ENCODE measurements around the gene BRPF1. TPM values are rescaled to one million over a fixed set of nuclear protein-coding genes. Genes with fewer than 3 reads are reported as not detected.
A peak's percentile ranks its signal among the peaks of the same experiment; 100 is the strongest.

BRPF1 gene, protein sequence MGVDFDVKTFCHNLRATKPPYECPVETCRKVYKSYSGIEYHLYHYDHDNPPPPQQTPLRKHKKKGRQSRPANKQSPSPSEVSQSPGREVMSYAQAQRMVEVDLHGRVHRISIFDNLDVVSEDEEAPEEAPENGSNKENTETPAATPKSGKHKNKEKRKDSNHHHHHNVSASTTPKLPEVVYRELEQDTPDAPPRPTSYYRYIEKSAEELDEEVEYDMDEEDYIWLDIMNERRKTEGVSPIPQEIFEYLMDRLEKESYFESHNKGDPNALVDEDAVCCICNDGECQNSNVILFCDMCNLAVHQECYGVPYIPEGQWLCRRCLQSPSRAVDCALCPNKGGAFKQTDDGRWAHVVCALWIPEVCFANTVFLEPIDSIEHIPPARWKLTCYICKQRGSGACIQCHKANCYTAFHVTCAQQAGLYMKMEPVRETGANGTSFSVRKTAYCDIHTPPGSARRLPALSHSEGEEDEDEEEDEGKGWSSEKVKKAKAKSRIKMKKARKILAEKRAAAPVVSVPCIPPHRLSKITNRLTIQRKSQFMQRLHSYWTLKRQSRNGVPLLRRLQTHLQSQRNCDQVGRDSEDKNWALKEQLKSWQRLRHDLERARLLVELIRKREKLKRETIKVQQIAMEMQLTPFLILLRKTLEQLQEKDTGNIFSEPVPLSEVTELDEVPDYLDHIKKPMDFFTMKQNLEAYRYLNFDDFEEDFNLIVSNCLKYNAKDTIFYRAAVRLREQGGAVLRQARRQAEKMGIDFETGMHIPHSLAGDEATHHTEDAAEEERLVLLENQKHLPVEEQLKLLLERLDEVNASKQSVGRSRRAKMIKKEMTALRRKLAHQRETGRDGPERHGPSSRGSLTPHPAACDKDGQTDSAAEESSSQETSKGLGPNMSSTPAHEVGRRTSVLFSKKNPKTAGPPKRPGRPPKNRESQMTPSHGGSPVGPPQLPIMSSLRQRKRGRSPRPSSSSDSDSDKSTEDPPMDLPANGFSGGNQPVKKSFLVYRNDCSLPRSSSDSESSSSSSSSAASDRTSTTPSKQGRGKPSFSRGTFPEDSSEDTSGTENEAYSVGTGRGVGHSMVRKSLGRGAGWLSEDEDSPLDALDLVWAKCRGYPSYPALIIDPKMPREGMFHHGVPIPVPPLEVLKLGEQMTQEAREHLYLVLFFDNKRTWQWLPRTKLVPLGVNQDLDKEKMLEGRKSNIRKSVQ (N-terminal part only)
- total RNA-seq, result 34.2 and 35.8 TPM in 2 replicates

DNA sequence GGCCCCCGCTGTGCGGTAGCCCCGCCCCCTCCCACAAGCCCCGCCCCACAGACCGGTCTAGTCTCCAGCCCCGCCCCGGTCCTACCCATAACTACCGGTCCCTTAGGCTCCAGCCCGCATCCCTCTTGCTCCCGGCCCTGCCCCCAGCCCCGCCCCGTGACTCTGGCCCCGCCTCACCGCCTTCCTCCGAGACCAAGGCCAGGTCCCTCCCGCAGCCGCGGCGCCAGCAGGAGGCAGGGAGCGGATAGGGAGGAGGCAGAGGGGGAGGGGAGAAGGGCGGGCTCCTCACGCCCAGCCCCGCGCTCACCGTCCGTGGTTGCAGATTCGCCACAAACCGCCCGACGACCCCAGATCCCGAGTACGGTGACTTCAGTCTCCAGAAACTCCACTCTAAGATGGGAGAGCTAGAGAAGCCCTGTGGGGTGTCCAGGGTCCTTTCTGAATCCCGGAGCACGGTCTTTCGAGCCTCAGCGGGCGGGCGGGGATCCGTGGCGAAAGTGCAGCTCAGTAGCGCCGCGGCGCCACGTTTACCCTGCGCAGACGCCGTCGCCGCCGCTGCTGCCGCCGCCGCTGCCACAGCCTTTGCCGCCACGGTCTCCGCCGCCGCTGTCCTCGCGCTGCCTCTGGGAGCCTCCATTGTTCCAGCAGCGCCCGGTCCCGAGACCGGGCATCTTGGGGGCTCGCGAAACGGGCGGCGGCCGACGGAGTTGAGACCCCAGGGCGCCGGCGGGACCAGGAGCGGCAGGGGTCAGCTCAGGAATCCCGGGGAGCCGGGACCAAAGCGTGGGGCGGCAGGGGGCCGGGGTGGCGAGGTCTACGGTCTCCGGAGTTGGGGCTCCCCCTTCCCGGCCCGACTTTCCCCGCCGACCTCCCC, at the start of gene BRPF1:
BRPF1 (plus strand) TSS at position 530 of the 874 bp plus-strand sequence. CDS start 2,406 bp downstream, outside the sequence.
- Mint-ChIP-seq H3K4me3 (ENCODE audit: low read depth) (peak within 1 kb of the TSS; percentile 96), H3K27me3 (ENCODE audit: low read depth) (no peaks in the 10 kb centered on the region), H3K36me3 (ENCODE audit: low read depth) (peaks cover 35% of the 10 kb centered on the region), H3K27ac (peak within 1 kb of the TSS; percentile 90), H3K4me1 (ENCODE audit: low read depth) (peaks cover 57% of the 10 kb centered on the region), H3K9me3 (no peaks in the 10 kb centered on the region)
- intact Hi-C loops (cut with micrococcal nuclease), result loop anchor here (1.0 to 5.0 kb wide), 8 partner anchors 18 to 591 kb away; partner anchors contain the start of genes CRELD1, JAGN1, MTMR14 and OGG1
- DNase-seq (ENCODE audit: low spot score), result peak; percentile 96

DNA sequence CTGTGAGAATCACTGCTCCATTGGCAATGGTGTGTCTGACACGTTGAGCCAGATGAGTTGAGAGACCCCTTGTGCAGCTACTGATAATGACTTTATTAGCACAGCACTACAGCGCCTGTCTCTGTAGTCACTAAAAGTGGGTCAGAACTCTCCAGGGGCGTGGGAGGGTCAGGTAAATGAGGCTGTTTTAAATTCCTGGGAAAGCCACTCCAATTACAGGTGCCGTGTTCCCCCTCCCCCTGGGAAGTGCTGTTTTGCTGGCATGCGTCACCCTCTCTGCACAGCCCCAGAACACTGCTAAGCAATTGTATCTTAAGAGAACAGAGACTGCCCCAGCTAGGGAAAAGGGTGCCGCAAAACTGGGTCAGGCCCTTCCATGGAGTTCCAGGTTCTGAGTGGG, 49.4 kb upstream of the BRPF1 start:
- Mint-ChIP-seq H3K27ac (no peak overlapping the region), H3K27me3 (ENCODE audit: low read depth) (no peaks in the 10 kb centered on the region), H3K4me3 (ENCODE audit: low read depth) (no peak overlapping the region), H3K4me1 (ENCODE audit: low read depth) (no peaks in the 10 kb centered on the region), H3K9me3 (no peaks in the 10 kb centered on the region), H3K36me3 (ENCODE audit: low read depth) (peaks cover 81% of the 10 kb centered on the region)
- intact Hi-C loops (cut with micrococcal nuclease), result no loop called here
- no peak for DNase-seq (ENCODE audit: low spot score)

DNA sequence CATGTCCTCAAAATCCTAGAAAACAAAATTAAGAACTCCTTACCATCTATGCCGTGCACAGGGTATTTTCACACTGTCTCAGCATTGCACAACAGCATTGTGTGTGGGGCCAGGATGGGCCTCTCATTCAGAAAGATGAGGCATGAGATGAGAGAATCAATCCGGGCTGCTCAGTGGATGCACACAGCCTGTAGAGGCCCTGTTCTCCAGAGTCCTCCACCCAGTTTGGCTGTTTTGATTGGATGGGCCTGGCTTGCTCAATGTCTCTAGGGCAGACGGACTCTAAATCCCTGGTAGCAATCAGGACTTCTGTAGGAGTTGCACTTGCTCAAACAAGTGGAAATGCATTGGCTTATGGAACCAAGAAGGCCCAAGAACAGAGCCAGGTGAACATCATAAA, 48.1 kb upstream of the BRPF1 start:
- H3K36me3 Mint-ChIP-seq (ENCODE audit: low read depth), result peaks cover 71% of the 10 kb centered on the region
- H3K27ac Mint-ChIP-seq, result no peak overlapping the region
- no peak for DNase-seq (ENCODE audit: low spot score)
- no peaks in the 10 kb centered on the region for H3K4me1 Mint-ChIP-seq (ENCODE audit: low read depth)
- no peaks in the 10 kb centered on the region for H3K27me3 Mint-ChIP-seq (ENCODE audit: low read depth)
- no peaks in the 10 kb centered on the region for H3K9me3 Mint-ChIP-seq
- no peak overlapping the region for H3K4me3 Mint-ChIP-seq (ENCODE audit: low read depth)
- intact Hi-C loops (cut with micrococcal nuclease), result no loop called here

DNA sequence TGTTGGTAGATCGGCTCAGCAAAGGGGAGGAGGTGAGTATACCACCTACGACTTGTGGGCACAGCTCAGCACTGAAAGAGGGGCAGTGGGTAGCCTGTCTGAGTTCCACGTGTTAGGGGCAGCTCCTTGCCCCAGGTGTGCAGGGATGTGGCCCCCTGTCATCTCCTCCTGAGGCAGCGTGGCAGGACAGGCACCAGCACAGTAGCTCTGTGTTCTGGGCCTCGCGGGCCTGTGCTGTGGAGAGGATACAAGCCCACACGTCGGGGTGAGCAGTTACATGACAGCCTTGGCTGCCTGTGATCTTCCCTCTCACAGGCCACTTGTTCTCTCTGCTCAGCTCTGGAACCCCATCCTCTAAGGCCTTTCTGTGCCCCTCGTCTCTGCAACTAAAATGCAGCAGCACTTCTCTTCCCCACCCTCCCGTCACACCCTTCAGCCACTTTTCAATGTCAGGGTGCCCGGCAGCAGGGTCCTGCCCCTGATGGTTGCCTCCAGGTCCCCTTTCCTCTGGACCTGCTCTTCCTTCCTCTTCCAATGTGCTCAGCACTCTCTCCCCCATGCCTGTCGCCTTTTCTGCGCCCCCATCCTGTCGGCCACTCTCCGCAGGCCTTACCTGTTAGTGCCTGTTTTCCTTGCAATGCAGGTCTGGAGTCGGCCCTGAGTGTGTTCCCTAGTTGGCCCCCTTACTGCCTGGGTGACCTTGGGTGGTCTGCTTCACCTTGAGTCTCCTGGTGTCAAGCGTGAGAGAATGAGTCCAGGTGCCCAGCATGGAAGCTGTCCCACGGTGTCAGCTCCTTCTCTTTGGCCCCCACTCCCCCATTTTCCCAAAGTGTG, 46.1 kb upstream of the BRPF1 start:
- Mint-ChIP-seq H3K4me3 (ENCODE audit: low read depth) (no peak overlapping the region), H3K27me3 (ENCODE audit: low read depth) (no peaks in the 10 kb centered on the region), H3K4me1 (ENCODE audit: low read depth) (no peaks in the 10 kb centered on the region), H3K9me3 (no peaks in the 10 kb centered on the region), H3K36me3 (ENCODE audit: low read depth) (peaks cover 72% of the 10 kb centered on the region), H3K27ac (no peak overlapping the region)
- DNase-seq (ENCODE audit: low spot score), result no peak
- intact Hi-C loops (cut with micrococcal nuclease), result no loop called here

DNA sequence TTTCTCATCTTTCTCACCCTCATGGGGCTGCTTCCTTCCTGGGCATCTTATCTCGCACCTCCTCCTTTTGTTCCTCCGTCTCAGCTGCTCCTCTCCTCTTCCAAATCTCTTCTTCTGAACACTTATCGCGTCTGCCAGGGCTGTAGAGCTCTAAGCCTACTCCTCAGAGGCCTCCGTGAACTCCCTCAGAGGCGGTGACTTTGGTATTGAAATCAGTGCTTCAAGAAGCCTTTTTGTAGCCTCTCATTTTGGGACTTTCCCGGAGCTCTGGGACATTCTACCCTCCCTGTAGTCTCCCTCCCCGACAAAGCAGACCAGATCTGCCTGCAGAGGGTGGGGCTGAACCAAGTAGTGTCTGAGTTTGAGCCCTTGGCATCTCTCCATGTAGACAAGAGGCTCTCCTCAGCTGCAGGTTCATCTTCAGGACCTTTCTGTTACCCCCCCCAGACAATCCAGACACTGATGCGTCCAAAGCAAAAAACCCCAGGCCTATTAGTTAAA, 45.4 kb upstream of the BRPF1 start:
- Mint-ChIP-seq H3K4me1 (ENCODE audit: low read depth) (no peaks in the 10 kb centered on the region), H3K36me3 (ENCODE audit: low read depth) (peaks cover 70% of the 10 kb centered on the region), H3K4me3 (ENCODE audit: low read depth) (no peak overlapping the region), H3K27me3 (ENCODE audit: low read depth) (no peaks in the 10 kb centered on the region), H3K9me3 (no peaks in the 10 kb centered on the region), H3K27ac (no peak overlapping the region)
- DNase-seq (ENCODE audit: low spot score), result no peak
- intact Hi-C loops (cut with micrococcal nuclease), result no loop called here

DNA sequence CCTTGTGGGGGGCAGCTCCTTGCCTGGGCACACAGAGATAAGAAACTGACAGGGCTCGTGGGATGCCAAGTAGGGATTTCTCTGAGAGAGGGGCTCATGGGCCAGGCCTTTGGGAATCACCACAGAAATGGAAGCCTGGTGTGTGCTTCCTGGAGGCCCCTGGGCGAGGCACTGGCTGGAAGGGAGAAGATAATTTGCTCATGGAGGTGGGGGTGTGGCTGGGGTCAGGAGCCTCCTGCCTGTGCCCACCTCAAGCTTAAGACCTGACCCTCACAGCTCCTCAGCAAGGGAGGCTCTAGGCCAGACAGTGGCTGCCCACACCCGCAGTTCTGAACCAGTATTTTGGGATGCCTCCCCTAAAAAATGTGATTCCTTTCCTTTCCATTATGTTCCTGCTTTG, 44.8 kb upstream of the BRPF1 start:
- no peak for DNase-seq (ENCODE audit: low spot score)
- H3K27ac Mint-ChIP-seq, result no peak overlapping the region
- intact Hi-C loops (cut with micrococcal nuclease), result no loop called here
- H3K4me1 Mint-ChIP-seq (ENCODE audit: low read depth), result no peaks in the 10 kb centered on the region
- no peaks in the 10 kb centered on the region for H3K27me3 Mint-ChIP-seq (ENCODE audit: low read depth)
- H3K4me3 Mint-ChIP-seq (ENCODE audit: low read depth), result no peak overlapping the region
- peaks cover 70% of the 10 kb centered on the region for H3K36me3 Mint-ChIP-seq (ENCODE audit: low read depth)
- H3K9me3 Mint-ChIP-seq, result no peaks in the 10 kb centered on the region

DNA sequence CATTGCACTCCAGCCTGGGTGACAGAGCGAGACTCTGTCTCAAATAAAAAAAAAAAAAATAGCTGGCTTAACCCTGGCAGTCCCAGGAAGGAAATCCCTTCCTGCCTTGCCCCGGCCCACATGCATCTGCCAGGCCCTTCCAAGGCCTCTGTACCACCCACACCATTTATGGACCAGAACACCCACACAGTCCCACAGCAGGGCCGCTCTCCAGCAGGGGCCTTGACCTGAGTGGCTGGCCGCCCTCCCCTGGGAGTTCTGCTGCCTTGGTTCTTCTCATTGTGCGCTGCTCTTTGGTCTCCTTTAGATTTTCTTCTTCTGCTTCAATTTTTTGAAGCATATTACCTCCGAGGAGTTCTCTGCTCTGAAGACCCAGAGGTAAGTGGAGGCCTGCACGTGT, 44.0 kb upstream of the BRPF1 start:
- H3K27me3 Mint-ChIP-seq (ENCODE audit: low read depth), result no peaks in the 10 kb centered on the region
- no peak overlapping the region for H3K4me3 Mint-ChIP-seq (ENCODE audit: low read depth)
- intact Hi-C loops (cut with micrococcal nuclease), result no loop called here
- no peaks in the 10 kb centered on the region for H3K9me3 Mint-ChIP-seq
- H3K4me1 Mint-ChIP-seq (ENCODE audit: low read depth), result no peaks in the 10 kb centered on the region
- DNase-seq (ENCODE audit: low spot score), result no peak
- H3K36me3 Mint-ChIP-seq (ENCODE audit: low read depth), result peaks cover 68% of the 10 kb centered on the region
- no peak overlapping the region for H3K27ac Mint-ChIP-seq

DNA sequence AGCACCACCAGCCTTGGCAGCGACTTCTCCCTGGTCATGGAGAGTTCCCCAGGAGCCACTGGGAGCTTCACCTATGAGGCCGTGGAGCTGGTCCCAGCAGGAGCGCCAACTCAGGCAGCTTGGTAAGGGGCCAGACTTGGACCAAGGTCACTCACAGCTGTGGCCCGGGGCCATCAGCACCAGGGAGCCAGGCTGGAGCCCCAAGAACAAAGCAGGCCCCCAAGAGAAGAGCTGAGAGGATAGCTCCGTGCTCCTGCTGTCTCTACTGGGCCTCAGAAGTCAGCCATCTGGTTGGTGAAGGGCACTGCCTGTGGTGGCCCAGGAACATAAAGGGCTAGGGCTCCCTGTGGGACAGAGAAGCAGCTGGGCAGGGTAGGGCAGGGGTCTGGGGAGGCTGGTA, 42.6 kb upstream of the BRPF1 start:
- no peak for DNase-seq (ENCODE audit: low spot score)
- intact Hi-C loops (cut with micrococcal nuclease), result no loop called here
- no peaks in the 10 kb centered on the region for H3K27me3 Mint-ChIP-seq (ENCODE audit: low read depth)
- peaks cover 70% of the 10 kb centered on the region for H3K36me3 Mint-ChIP-seq (ENCODE audit: low read depth)
- H3K4me1 Mint-ChIP-seq (ENCODE audit: low read depth), result no peaks in the 10 kb centered on the region
- no peak overlapping the region for H3K4me3 Mint-ChIP-seq (ENCODE audit: low read depth)
- no peaks in the 10 kb centered on the region for H3K9me3 Mint-ChIP-seq
- H3K27ac Mint-ChIP-seq, result no peak overlapping the region

DNA sequence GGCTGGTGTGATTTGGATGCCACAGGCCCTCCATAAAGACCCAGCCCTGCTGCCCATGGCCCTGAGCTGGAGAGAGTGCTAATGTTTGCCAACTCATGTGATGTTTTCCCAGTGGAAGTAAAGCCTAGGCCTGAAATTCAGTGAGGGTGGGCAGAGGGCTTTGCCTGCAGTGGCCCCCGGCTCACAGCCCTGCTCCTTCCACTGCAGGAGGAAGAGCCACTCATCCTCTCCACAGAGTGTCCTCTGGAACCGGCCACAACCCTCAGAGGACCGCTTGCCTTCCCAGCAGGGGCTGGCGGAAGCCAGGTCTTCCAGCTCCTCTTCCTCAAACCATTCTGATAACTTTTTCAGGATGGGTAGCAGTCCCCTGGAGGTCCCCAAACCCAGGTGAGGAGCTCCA, 41.8 kb upstream of the BRPF1 start:
- Mint-ChIP-seq H3K27me3 (ENCODE audit: low read depth) (no peaks in the 10 kb centered on the region), H3K27ac (no peak overlapping the region), H3K9me3 (no peaks in the 10 kb centered on the region), H3K4me3 (ENCODE audit: low read depth) (no peak overlapping the region), H3K36me3 (ENCODE audit: low read depth) (peaks cover 64% of the 10 kb centered on the region), H3K4me1 (ENCODE audit: low read depth) (no peaks in the 10 kb centered on the region)
- DNase-seq (ENCODE audit: low spot score), result no peak
- intact Hi-C loops (cut with micrococcal nuclease), result no loop called here

DNA sequence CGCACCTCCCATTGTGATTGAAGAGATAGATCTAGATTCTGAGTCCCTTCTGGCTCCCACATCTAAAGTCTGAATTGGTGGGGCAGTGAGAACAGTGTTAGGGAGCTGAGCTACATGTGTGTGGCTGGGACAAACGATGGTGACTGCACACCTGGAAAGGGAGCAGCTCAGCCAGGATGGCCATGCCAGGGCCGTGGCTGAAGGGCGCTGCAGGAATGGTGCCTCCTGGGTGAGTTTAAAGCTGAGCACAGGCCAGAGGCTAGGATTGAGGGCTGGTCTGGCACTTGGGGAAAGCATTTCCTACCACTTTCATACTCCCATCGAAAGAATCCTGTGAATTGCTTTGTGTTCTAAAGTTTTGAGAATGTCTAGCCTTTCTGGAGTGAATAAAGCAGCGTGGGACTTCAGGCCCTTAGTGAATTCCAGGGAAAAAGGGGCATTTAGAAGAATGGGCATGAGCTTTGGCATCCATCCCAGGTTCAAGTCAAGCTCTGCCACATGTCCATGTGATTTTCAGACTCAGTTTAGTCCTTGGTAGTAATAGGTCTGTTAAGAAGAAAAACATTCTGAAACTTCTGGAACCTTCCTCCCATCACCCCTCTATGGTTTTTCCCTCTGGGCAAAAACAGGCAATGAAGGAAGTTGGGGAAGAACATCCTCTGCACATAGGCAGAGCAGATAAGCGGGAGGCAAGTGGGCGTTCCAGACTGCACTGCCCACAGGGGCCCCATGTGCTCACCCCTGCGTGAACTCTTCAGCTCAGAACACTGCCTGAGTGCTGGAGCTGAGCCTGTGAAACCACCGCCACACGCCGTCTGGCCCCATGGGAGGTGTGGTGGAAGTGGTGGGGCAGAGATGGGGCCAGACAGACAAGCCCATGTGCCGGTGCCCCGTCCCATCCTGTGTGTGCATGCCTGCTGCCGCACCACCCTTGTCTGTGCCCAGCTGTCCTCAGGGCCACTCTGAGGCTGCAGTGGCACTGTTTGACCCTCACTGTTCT, 40.8 kb upstream of the BRPF1 start:
- intact Hi-C loops (cut with micrococcal nuclease), result no loop called here

More for the DNA sequence above, 40.8 kb upstream of the BRPF1 start:
- Mint-ChIP-seq H3K27ac (no peak overlapping the region), H3K36me3 (ENCODE audit: low read depth) (peaks cover 63% of the 10 kb centered on the region), H3K27me3 (ENCODE audit: low read depth) (no peaks in the 10 kb centered on the region), H3K4me3 (ENCODE audit: low read depth) (no peak overlapping the region), H3K4me1 (ENCODE audit: low read depth) (no peaks in the 10 kb centered on the region), H3K9me3 (no peaks in the 10 kb centered on the region)
- DNase-seq (ENCODE audit: low spot score), result no peak
